Measurements from ENCODE around the gene SMAD7. TPM values are rescaled to one million over a fixed set of nuclear protein-coding genes. Genes with fewer than 3 reads are reported as not detected.

Gene SMAD7
- total and polyA plus RNA-seq, 10 of the 15 experiments (the other 5 are each of a cell fraction or from before 2014, with no cell fraction given) = 1.3 to 22.5 (median 8.0) TPM

DNA sequence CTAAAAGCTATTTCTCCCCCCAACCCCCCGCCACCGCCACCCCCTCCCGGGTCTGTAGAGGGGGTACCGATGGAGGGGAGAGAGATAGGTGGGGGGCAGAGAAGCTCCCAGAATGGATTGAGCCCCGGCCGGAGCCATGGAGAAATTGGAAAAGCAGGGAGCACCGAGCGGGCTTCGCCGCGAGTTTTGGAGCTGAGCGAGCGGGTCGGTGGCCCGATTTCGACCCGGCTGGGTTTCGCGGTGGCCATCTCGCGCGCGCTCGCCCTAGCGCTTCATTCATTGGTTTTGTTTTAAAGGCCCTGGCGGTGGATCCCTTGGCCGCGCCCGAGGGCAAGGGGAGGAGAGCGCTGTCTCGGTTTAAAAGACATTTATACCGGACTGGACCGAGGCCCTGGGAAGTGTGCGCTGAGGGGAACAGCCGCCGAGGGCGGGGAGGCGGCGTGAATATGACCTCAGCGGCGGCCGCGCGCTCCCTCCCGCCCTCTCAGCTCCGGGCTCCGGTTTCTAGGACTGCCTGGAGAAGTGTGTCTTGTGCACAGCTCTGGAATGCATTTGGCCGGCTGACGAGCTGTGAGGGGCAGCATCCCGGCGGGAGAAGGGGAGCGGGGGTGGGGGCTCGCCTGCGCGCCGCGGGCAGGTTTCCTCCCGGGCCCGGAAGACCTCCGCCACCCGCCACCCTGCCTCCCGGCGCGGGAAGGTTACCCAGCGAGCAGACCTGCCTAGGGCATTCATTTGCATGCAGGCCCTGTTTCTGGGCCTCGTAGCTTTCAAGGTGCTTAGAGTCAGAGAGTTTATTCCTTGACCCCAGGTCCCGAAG lies 1.7 kb upstream of the SMAD7 start:
- peak; percentile 78 for FAIRE-seq
- intact Hi-C loops (cut with micrococcal nuclease; ENCODE audit: unreplicated experiment) (loop anchor here (10.0 kb wide), 1 partner anchor 1332 kb away; the partner anchor contains the start of genes CXXC1 and MBD1), in situ Hi-C loops (cut with MboI) (no loop called here)
- Histone ChIP-seq H3K9ac (ENCODE audit: control insufficient read depth, insufficient read depth, low read length) (peak overlapping the region; percentile 80), H2AFZ (ENCODE audit: control insufficient read depth, low read depth, low read length) (peak overlapping the region; percentile 84), H3K4me3 (peak overlapping the region; percentile 76), H3K27me3 (replicated peaks in 1 of 2; ENCODE audit: control insufficient read depth in 2 of 2, insufficient read depth in 2 of 2, low read length in 1 of 2) (no peaks in the 10 kb centered on the region), H3K4me2 (ENCODE audit: control insufficient read depth, insufficient read depth) (peak overlapping the region; percentile 96), H3K27ac (ENCODE audit: control insufficient read depth, insufficient read depth) (peak overlapping the region; percentile 69), H3K36me3 (ENCODE audit: control insufficient read depth in 2 of 2, insufficient read depth in 2 of 2, low read length in 1 of 2) (0 out of 4 replicates have a peak, but pooled peaks cover 0 to 1% of the 10 kb centered on the region in 2 experiments), H3K4me1 (ENCODE audit: control insufficient read depth, insufficient read depth, low read length) (peaks cover 2% of the 10 kb centered on the region), H4K20me1 (ENCODE audit: control insufficient read depth, insufficient read depth) (no peaks in the 10 kb centered on the region), H3K9me3 (replicated peaks; ENCODE audit: control insufficient read depth, insufficient read depth, low read length) (no peaks in the 10 kb centered on the region), H3K79me2 (ENCODE audit: control insufficient read depth, insufficient read depth, low read length) (peaks cover 41% of the 10 kb centered on the region)
- no peak for DNase-seq (ENCODE audit: low read depth, low spot score)
- ChIA-PET RAD21 (ENCODE audit: unreplicated experiment) (interaction anchor here (0.6 to 4.0 kb wide), 24 partner anchors 13 to 463 kb away, joined by 3 to 29 read pairs (median 4); no protein-coding TSS in a partner anchor), CTCF (interaction anchor here (0.6 to 1.7 kb wide), 9 partner anchors 18 to 273 kb away, joined by 3 to 8 read pairs (median 3); no protein-coding TSS in a partner anchor), POLR2A (interaction anchor here (0.6 to 2.7 kb wide), 19 partner anchors 12 to 1437 kb away, joined by 3 to 14 read pairs (median 4); no protein-coding TSS in a partner anchor), SMC1A (ENCODE audit: uncharacterized antibody, unreplicated experiment) (interaction anchor here (0.7 to 2.7 kb wide), 11 partner anchors 15 to 238 kb away, joined by 3 to 14 read pairs (median 5); no protein-coding TSS in a partner anchor)
- peak; percentile 42 for ATAC-seq
- BruUV-seq (replicated peaks) = no TSS peak
- WGBS (ENCODE audit: insufficient coverage, insufficient replicate concordance, low lambda C conversion rate, missing lambda C conversion rate) = under 1% methylated on average over 57 of the region's 67 CpGs
- TF ChIP-seq, protein P1, sequence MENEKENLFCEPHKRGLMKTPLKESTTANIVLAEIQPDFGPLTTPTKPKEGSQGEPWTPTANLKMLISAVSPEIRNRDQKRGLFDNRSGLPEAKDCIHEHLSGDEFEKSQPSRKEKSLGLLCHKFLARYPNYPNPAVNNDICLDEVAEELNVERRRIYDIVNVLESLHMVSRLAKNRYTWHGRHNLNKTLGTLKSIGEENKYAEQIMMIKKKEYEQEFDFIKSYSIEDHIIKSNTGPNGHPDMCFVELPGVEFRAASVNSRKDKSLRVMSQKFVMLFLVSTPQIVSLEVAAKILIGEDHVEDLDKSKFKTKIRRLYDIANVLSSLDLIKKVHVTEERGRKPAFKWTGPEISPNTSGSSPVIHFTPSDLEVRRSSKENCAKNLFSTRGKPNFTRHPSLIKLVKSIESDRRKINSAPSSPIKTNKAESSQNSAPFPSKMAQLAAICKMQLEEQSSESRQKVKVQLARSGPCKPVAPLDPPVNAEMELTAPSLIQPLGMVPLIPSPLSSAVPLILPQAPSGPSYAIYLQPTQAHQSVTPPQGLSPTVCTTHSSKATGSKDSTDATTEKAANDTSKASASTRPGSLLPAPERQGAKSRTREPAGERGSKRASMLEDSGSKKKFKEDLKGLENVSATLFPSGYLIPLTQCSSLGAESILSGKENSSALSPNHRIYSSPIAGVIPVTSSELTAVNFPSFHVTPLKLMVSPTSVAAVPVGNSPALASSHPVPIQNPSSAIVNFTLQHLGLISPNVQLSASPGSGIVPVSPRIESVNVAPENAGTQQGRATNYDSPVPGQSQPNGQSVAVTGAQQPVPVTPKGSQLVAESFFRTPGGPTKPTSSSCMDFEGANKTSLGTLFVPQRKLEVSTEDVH (IDR thresholded peaks at IDR 0.05; ENCODE audit: low read depth, partially characterized antibody) = no peak
- TF ChIP-seq, protein P2, sequence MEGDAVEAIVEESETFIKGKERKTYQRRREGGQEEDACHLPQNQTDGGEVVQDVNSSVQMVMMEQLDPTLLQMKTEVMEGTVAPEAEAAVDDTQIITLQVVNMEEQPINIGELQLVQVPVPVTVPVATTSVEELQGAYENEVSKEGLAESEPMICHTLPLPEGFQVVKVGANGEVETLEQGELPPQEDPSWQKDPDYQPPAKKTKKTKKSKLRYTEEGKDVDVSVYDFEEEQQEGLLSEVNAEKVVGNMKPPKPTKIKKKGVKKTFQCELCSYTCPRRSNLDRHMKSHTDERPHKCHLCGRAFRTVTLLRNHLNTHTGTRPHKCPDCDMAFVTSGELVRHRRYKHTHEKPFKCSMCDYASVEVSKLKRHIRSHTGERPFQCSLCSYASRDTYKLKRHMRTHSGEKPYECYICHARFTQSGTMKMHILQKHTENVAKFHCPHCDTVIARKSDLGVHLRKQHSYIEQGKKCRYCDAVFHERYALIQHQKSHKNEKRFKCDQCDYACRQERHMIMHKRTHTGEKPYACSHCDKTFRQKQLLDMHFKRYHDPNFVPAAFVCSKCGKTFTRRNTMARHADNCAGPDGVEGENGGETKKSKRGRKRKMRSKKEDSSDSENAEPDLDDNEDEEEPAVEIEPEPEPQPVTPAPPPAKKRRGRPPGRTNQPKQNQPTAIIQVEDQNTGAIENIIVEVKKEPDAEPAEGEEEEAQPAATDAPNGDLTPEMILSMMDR (IDR thresholded peaks at IDR 0.05 in 2 of 3, conservative IDR thresholded peaks at IDR 0.05 in 1 of 3; ENCODE audit: control insufficient read depth in 2 of 3, extremely low read depth in 1 of 3, insufficient read depth in 1 of 3, low read depth in 3 of 3, low read length in 3 of 3) = no peak
- TF ChIP-seq HDAC6 (IDR thresholded peaks at IDR 0.05; ENCODE audit: unreplicated experiment) (no peak), IKZF1 (conservative IDR thresholded peaks at IDR 0.05) (peak; percentile 71), TCF7 (IDR thresholded peaks at IDR 0.05; ENCODE audit: borderline replicate concordance) (no peak), RCOR1 (conservative IDR thresholded peaks at IDR 0.05; ENCODE audit: low read depth, low read length) (no peak), IKZF2 (IDR thresholded peaks at IDR 0.05) (peak; percentile 33 to 39; a peak in 3 of 4 replicates), KLF5 (IDR thresholded peaks at IDR 0.05; ENCODE audit: partially characterized antibody) (no peak), BHLHE40 (IDR thresholded peaks at IDR 0.05; ENCODE audit: borderline replicate concordance in 1 of 2, low read depth in 2 of 2, low read length in 1 of 2) (peak in 1 of 2 experiments; percentile 20; a peak in 1 of 4 replicates), FOXM1 (IDR thresholded peaks at IDR 0.05; ENCODE audit: low read depth, low read length) (no peak), GATAD2B (conservative IDR thresholded peaks at IDR 0.05; ENCODE audit: low read depth) (0 out of 2 replicates have a peak, but pooled peaks have one; percentile 56)
- TF ChIP-seq, protein P3, sequence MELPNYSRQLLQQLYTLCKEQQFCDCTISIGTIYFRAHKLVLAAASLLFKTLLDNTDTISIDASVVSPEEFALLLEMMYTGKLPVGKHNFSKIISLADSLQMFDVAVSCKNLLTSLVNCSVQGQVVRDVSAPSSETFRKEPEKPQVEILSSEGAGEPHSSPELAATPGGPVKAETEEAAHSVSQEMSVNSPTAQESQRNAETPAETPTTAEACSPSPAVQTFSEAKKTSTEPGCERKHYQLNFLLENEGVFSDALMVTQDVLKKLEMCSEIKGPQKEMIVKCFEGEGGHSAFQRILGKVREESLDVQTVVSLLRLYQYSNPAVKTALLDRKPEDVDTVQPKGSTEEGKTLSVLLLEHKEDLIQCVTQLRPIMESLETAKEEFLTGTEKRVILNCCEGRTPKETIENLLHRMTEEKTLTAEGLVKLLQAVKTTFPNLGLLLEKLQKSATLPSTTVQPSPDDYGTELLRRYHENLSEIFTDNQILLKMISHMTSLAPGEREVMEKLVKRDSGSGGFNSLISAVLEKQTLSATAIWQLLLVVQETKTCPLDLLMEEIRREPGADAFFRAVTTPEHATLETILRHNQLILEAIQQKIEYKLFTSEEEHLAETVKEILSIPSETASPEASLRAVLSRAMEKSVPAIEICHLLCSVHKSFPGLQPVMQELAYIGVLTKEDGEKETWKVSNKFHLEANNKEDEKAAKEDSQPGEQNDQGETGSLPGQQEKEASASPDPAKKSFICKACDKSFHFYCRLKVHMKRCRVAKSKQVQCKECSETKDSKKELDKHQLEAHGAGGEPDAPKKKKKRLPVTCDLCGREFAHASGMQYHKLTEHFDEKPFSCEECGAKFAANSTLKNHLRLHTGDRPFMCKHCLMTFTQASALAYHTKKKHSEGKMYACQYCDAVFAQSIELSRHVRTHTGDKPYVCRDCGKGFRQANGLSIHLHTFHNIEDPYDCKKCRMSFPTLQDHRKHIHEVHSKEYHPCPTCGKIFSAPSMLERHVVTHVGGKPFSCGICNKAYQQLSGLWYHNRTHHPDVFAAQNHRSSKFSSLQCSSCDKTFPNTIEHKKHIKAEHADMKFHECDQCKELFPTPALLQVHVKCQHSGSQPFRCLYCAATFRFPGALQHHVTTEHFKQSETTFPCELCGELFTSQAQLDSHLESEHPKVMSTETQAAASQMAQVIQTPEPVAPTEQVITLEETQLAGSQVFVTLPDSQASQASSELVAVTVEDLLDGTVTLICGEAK (IDR thresholded peaks at IDR 0.05; ENCODE audit: borderline replicate concordance) = no peak
